Measurements from ENCODE around the gene PMIS2. TPM values are rescaled to one million over a fixed set of nuclear protein-coding genes. Genes with fewer than 3 reads are reported as not detected.

Gene PMIS2
- total RNA-seq, 8 experiments from 2014 or later: 0.66 TPM; not detected in 7

DNA sequence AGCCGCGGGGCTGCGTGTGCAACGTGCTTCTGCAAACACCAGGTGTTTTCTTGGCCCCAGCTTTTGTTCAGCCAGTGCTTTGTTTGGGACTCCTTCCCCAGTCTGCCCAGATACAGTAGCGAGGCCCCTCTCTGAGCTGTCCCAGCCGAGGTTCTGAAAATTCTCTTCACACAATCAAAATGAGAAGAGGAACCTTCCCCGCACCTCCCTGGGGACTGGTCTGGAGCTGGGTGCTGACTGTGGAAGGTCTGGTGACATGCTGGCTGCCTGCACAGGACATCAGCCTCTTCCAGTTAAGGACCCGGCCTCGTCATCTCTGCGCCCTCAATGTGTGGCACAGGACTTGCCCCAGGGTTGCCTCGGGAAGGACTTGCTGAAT is 26.7 kb upstream of the PMIS2 start:
- Histone ChIP-seq H3K27ac (no peak overlapping the region), H3K4me3 (no peak overlapping the region), H3K4me1 (replicated peaks in 1 of 2) (no peaks in the 10 kb centered on the region)
- WGBS, 10 experiments: 30 to 69% (median 50%) methylated on average over 1 to 7 of the region's 11 CpGs; no CpG with 5 or more reads in 6 of the 10 experiments
- in situ Hi-C loops (cut with MboI; ENCODE audit: low pct_unique_long_range_greater_than_20kb in 2 of 9, low sequenced_read_pairs in 9 of 9, unreplicated experiment in 9 of 9): no loop called here
- ATAC-seq (replicated peaks in 6 of 8): no peak

DNA sequence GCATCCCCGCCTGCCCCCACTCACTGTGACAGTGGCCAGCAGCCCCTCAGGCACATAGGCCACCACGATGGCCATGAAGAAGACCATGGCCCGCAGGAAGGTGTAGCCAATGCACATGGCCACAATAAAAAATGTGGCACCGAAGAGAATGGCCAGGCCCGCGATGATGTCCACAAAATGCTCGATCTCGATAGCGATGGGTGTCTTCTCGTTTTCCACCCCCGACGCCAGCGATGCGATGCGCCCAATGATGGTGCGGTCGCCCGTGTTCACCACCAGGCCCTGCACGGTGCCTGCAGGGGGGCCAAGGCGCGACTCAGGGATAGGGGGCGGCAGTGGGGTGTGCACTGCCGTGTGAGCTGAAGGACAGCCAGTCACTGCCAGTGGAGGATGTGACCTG is 26.2 kb upstream of the PMIS2 start:
- Histone ChIP-seq H3K27ac (no peak overlapping the region), H3K4me1 (replicated peaks in 1 of 2) (no peaks in the 10 kb centered on the region), H3K4me3 (no peak overlapping the region)
- ATAC-seq (replicated peaks in 6 of 8): no peak
- 47 to 100% (median 80%) methylated on average over 1 to 4 of the region's 23 CpGs; no CpG with 5 or more reads in 5 of the 10 experiments for WGBS, 10 experiments
- in situ Hi-C loops (cut with MboI; ENCODE audit: low pct_unique_long_range_greater_than_20kb in 2 of 9, low sequenced_read_pairs in 9 of 9, unreplicated experiment in 9 of 9): no loop called here

DNA sequence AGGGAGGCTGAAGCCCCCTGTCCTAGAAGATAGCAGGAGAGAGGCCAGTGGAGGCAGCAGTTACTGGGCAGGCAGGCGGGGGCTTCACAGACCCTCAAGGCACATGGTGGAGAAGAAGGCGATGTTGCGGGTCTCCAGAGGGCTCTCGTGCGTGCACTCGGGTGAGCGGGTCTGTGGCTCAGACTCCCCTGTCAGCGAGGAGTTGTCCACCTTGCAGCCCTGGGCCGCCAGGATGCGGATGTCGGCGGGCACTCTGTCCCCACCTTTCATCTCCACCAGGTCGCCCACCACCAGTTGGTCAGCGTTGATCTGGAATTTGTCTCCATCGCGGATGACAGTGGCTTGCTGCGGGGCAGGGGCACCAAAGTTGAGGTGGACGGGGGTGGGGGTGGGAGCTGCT is 25.7 kb upstream of the PMIS2 start:
- ATAC-seq (replicated peaks in 6 of 8): no peak
- in situ Hi-C loops (cut with MboI; ENCODE audit: low pct_unique_long_range_greater_than_20kb in 2 of 9, low sequenced_read_pairs in 9 of 9, unreplicated experiment in 9 of 9): no loop called here
- WGBS, 10 experiments: 40 to 100% (median 63%) methylated on average over 1 to 4 of the region's 18 CpGs; no CpG with 5 or more reads in 6 of the 10 experiments
- H3K4me3 ChIP-seq: no peak overlapping the region
- no peak overlapping the region for H3K27ac ChIP-seq
- H3K4me1 ChIP-seq (replicated peaks in 1 of 2): no peaks in the 10 kb centered on the region

DNA sequence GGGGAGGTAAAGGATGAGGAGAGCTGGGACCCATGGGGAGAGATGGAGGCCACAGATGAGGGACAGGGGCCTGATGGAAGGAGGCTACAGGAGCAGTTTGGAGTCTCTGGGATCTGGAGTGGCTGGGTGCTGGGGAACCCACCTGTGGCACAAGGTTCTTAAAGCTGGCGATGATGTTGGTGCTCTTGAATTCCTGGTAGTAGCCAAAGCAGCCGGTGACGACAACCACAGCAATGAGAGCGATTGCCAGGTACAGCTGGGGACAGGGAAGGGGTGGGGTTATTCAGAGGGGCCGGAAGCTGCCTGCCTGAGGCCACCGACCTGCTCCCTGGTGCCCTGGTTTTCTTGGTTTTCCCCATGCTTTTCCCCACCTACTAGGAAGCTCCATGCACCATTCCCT is 25.3 kb upstream of the PMIS2 start:
- in situ Hi-C loops (cut with MboI; ENCODE audit: low pct_unique_long_range_greater_than_20kb in 2 of 9, low sequenced_read_pairs in 9 of 9, unreplicated experiment in 9 of 9): no loop called here
- Histone ChIP-seq H3K4me1 (replicated peaks in 1 of 2) (no peaks in the 10 kb centered on the region), H3K4me3 (no peak overlapping the region), H3K27ac (no peak overlapping the region)
- no peak for ATAC-seq (replicated peaks in 6 of 8)
- 33 to 67% (median 50%) methylated on average over 2 of the region's 6 CpGs; no CpG with 5 or more reads in 7 of the 10 experiments for WGBS, 10 experiments

DNA sequence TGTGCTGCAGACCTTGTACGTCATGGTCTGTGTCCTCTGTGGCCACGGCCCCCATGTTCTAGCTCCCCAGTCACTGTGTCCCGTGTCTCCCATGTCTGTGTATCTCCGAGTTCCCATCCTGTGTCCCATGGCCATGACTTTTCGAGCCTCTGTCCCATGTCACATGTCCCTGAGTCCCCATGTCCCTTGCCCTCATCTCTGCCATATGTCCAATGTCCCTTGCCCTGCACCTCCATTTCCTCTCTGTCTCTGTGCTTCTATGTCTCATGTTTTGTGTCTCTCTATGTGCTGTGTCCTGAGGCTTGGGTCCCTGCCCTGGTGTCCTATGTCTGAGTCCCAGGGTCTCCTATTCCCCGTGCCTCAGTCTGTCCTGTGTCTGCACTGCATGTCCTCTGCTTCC is 24.5 kb upstream of the PMIS2 start:
- no peaks in the 10 kb centered on the region for H3K4me1 ChIP-seq (replicated peaks in 1 of 2)
- H3K4me3 ChIP-seq: no peak overlapping the region
- 10 to 100% (median 51%) methylated on average over 1 to 4 of the region's 6 CpGs; no CpG with 5 or more reads in 3 of the 10 experiments for WGBS, 10 experiments
- no peak overlapping the region for H3K27ac ChIP-seq
- ATAC-seq (replicated peaks in 6 of 8): no peak
- in situ Hi-C loops (cut with MboI; ENCODE audit: low pct_unique_long_range_greater_than_20kb in 2 of 9, low sequenced_read_pairs in 9 of 9, unreplicated experiment in 9 of 9): no loop called here

DNA sequence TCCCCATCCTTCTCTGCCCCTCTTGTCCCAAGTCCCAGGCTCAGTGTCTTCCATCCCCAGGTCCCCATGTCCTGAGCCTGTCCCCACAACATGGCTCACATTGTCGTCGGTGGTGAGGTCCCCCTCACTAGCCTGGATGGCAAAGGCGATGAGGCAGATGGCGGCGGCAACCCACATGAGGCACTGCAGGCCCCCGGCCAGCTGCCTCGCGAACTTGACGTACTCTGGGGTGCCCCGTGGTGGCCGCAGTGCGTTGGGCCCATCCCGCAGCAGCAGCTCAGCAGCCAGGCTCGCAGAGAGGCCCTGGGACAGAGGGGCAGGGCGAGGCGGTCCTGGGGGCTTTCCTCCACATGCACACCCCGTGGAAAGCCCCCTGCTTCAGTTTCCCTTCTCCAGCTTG is 23.6 kb upstream of the PMIS2 start:
- whole genome bisulfite sequencing, 10 experiments: 0 to 80% methylated on average over 1 to 3 of the region's 17 CpGs; no CpG with 5 or more reads in 8 of the 10 experiments
- in situ Hi-C loops (cut with MboI; ENCODE audit: low pct_unique_long_range_greater_than_20kb in 2 of 9, low sequenced_read_pairs in 9 of 9, unreplicated experiment in 9 of 9): no loop called here
- Histone ChIP-seq H3K4me1 (replicated peaks in 1 of 2) (no peaks in the 10 kb centered on the region), H3K4me3 (no peak overlapping the region), H3K27ac (no peak overlapping the region)
- ATAC-seq (replicated peaks in 6 of 8): no peak

DNA sequence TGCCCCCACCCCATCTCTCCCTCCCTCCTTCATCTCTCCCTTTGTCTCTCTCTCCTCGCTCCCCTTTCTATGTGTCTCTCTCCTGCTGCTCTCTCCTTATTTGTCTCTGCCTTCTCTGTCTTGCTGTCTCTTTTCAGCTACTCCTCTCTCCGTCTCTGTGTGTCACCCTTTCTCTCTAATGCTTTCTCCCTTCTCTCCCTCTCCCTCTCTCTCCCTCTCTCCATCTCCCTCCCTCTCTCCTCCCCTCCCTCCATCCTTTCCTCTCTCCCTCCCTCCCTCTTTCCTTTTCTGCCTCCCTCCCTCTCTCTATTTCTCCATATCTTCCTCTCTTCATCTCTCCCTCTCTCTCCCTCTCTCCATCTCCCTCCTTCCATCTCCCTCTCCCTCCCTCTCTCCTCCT is 23.2 kb upstream of the PMIS2 start:
- H3K4me1 ChIP-seq (replicated peaks in 1 of 2): no peaks in the 10 kb centered on the region
- in situ Hi-C loops (cut with MboI; ENCODE audit: low pct_unique_long_range_greater_than_20kb in 2 of 9, low sequenced_read_pairs in 9 of 9, unreplicated experiment in 9 of 9): no loop called here
- no peak for ATAC-seq (replicated peaks in 6 of 8)
- WGBS, 10 experiments: 17 to 72% (median 30%) methylated on average over 1 to 2 of the region's 2 CpGs; no CpG with 5 or more reads in 4 of the 10 experiments
- H3K4me3 ChIP-seq: no peak overlapping the region
- H3K27ac ChIP-seq: no peak overlapping the region

DNA sequence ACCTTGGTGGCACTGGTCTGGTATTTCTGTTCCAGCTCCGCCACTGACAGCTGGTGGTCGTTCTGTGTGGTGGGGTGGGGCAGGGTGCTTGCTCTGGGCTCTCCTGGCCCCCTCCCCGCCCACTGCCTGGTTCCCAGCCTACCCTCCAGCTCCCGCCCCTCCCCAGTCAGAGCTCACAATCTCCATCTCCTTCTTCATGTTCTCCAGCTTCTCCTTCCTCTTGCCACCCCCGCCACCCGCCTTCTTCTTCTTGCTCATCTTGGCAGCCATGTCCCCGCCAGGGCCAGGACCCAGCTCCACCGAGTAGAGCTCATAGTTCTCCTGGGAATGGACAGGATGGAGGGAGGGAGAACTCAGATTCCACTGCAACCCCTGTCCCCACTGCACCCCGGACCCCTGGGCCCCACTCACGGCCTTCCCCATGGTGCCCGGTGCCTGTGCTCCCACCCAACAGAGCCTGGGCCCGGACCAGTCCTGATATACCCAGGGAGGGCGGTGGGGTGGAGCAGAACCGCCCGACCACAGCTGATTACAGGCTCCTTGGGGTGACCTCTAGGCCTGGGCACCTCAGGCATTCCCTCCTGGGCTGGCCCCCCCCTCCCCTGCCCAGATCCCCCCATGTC is 22.7 kb upstream of the PMIS2 start, which contains the start of gene ATP4A:
Gene ATP4A, minus strand, starts transcription at position 452 of the 623 bp plus-strand sequence. Its CDS starts 29 bp downstream, at position 423.
- no peak for ATAC-seq (replicated peaks in 6 of 8)
- H3K4me1 ChIP-seq (replicated peaks in 1 of 2): no peaks in the 10 kb centered on the region
- no peak within 1 kb of the TSS for H3K4me3 ChIP-seq
- in situ Hi-C loops (cut with MboI; ENCODE audit: low pct_unique_long_range_greater_than_20kb in 2 of 9, low sequenced_read_pairs in 9 of 9, unreplicated experiment in 9 of 9): no loop called here
- WGBS, 10 experiments: no CpG with 5 or more reads among the region's 15 CpGs
- H3K27ac ChIP-seq: no peak within 1 kb of the TSS

DNA sequence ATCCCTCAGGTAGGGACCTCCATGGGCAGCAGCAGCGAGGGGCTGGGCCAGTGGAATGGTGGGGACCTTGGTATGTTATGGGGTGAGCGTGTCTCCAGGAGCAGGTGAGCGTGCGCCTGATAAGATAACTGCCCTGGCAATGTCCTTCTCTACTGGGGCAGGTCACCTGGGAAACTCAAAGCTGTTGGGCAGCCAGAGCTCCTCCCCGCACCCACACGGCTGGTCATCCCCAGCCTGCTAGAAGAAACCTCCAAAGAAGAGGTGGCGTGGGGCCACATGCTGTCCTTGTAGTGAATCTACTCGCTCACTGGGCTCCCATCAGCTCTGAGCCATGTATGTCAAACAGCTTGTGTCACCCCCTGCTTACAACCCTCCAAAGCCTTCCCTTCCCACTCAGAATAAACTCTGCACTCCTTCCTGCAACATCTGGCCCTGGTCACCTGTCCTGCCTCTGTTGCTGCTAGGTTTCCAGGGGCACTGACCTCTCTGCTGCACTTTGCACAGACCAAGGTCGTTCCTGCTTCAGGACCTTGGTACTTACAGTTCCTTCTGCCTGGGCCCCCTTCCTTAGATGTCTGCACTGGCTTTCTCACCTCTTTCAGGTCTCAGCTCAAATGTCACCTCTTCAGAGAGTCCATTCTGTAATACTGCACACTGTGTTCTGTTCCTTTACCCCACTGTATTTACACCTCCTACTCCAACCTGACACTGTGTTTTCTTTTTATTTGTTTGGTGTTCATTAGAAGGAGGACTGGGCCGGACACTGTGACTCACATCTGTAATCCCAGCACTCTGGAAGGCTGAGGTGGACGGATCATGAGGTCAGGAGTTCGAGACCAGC is 20.7 kb upstream of the PMIS2 start:
- no peaks in the 10 kb centered on the region for H3K4me1 ChIP-seq (replicated peaks in 1 of 2)
- WGBS, 10 experiments: 0 to 100% (median 57%) methylated on average over 1 to 7 of the region's 12 CpGs; no CpG with 5 or more reads in 1 of the 10 experiments
- H3K4me3 ChIP-seq: no peak overlapping the region
- in situ Hi-C loops (cut with MboI; ENCODE audit: low pct_unique_long_range_greater_than_20kb in 2 of 9, low sequenced_read_pairs in 9 of 9, unreplicated experiment in 9 of 9): no loop called here
- ATAC-seq (replicated peaks in 6 of 8): no peak
- H3K27ac ChIP-seq: no peak overlapping the region

DNA sequence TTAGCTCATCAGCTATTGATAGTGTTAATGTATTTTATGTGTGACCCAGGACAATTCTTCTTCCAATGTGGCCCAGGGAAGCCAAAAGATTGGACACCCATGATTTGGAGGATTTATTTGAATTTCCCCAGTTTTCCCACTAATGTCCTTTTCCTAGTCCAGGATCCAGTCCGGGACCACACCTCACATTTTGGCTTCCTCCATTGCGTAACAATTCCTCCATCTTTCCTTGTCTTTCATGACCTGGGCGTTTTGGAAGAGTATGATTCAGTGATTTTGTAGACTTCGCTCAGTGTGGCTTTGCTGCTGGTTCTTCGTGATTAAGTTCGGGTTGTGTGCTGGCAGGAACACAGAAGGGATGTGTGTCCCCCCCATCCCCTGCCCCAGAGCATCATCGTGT is 19.2 kb upstream of the PMIS2 start:
- WGBS, 10 experiments: 0 to 90% (median 70%) methylated on average over 1 to 6 of the region's 7 CpGs; no CpG with 5 or more reads in 1 of the 10 experiments
- ATAC-seq (replicated peaks in 6 of 8): no peak

DNA sequence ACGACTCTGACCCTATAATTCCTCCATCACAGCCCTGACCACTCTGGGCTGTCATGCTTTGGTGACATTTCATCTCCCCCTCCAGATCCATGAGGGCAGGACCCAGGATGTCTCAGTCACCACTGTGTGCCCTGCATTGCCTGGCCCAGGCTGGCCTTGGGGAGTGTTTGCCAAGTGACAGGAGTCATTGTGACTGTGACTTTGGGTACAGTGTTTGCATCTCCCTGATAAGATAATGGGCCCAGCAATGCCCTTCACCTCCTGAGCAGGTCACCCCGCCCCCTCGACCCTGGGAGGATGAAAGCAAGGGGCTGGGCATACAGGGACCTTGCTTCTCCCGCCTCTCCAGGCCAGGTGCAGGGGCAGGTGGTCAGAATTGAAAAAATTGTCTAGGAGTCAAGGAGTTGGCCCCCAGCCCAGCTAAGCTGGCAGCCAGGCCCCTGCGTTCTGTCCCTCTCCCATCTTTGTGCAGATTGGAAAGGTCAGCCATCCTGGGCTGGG is 16.6 kb upstream of the PMIS2 start:
- no peak for ATAC-seq (replicated peaks in 6 of 8)
- 57 to 69% methylated on average over 3 of the region's 5 CpGs; no CpG with 5 or more reads in 8 of the 10 experiments for WGBS, 10 experiments
- no peak overlapping the region for H3K27ac ChIP-seq

More for the DNA sequence above, 19.2 kb upstream of the PMIS2 start:
- H3K4me1 ChIP-seq (replicated peaks in 1 of 2): no peaks in the 10 kb centered on the region
- in situ Hi-C loops (cut with MboI; ENCODE audit: low pct_unique_long_range_greater_than_20kb in 2 of 9, low sequenced_read_pairs in 9 of 9, unreplicated experiment in 9 of 9): no loop called here
- H3K27ac ChIP-seq: no peak overlapping the region
- H3K4me3 ChIP-seq: no peak overlapping the region

DNA sequence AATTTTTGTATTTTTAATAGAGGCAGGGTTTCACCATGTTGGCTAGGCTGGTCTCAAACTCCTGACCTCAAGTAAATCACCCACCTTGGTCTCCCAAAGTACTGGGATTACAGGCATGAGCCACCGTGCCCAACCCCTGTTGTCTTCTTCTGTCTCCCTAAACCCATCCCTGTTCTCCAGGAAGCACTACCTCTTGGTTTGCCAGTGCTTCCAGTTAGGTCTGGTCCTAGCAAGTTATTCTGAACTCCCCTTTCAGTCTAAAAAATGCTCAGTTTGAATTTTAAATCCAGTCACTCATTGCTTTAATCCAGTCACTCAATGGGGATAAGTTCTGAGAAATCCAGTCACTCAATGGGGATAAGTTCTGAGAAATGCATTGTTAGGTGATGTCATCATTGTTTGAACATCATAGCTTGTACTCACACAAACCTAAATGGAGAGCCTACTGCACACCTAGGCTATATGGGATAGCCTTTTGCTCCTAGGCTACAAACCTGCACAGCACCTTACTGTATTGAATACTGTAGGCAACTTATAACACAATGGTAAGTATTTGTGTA is 14.5 kb upstream of the PMIS2 start:
- no peak overlapping the region for H3K4me3 ChIP-seq
- no peak overlapping the region for H3K27ac ChIP-seq
- WGBS, 10 experiments: 20 to 100% (median 80%) methylated on average over 1 of the region's 1 CpG; no CpG with 5 or more reads in 5 of the 10 experiments
- no peak for ATAC-seq (replicated peaks in 6 of 8)
- in situ Hi-C loops (cut with MboI; ENCODE audit: low pct_unique_long_range_greater_than_20kb in 2 of 9, low sequenced_read_pairs in 9 of 9, unreplicated experiment in 9 of 9): no loop called here
- no peaks in the 10 kb centered on the region for H3K4me1 ChIP-seq (replicated peaks in 1 of 2)

More for the DNA sequence above, 16.6 kb upstream of the PMIS2 start:
- in situ Hi-C loops (cut with MboI; ENCODE audit: low pct_unique_long_range_greater_than_20kb in 2 of 9, low sequenced_read_pairs in 9 of 9, unreplicated experiment in 9 of 9): no loop called here
- Histone ChIP-seq H3K4me1 (replicated peaks in 1 of 2) (no peaks in the 10 kb centered on the region), H3K4me3 (no peak overlapping the region)

DNA sequence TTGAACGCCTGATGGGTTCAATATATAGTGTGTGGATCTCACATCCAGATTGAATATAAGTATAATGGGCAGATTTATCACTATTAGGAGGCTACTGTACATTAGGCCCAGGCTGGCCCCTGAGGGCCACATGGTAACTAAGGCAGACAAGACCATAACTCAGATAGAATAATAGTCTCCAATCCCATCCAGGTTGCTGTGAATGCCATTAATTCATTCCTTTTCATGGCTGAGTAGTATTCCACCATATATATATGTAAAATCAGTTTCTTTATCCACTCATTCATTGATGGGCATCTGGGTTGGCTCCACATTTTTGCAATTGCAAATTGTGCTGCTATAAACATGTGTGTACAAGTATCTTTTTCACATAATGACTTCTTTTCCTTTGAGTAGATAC is 8.1 kb upstream of the PMIS2 start:
- no peak for ATAC-seq (replicated peaks in 6 of 8)
- H3K27ac ChIP-seq: no peak overlapping the region
- in situ Hi-C loops (cut with MboI; ENCODE audit: low pct_unique_long_range_greater_than_20kb in 2 of 9, low sequenced_read_pairs in 9 of 9, unreplicated experiment in 9 of 9): no loop called here
- H3K4me1 ChIP-seq (replicated peaks in 1 of 2): no peaks in the 10 kb centered on the region
- 0 to 83% (median 38%) methylated on average over 1 of the region's 1 CpG; no CpG with 5 or more reads in 5 of the 10 experiments for WGBS, 10 experiments
- H3K4me3 ChIP-seq: no peak overlapping the region
